ENCODE measurements around the gene TRAPPC12.
"Not testable (repeated sequence)": the region's sequence is repeated elsewhere in the genome, so short reads cannot be mapped to it uniquely, and the experiment has no call there.

Gene TRAPPC12

DNA sequence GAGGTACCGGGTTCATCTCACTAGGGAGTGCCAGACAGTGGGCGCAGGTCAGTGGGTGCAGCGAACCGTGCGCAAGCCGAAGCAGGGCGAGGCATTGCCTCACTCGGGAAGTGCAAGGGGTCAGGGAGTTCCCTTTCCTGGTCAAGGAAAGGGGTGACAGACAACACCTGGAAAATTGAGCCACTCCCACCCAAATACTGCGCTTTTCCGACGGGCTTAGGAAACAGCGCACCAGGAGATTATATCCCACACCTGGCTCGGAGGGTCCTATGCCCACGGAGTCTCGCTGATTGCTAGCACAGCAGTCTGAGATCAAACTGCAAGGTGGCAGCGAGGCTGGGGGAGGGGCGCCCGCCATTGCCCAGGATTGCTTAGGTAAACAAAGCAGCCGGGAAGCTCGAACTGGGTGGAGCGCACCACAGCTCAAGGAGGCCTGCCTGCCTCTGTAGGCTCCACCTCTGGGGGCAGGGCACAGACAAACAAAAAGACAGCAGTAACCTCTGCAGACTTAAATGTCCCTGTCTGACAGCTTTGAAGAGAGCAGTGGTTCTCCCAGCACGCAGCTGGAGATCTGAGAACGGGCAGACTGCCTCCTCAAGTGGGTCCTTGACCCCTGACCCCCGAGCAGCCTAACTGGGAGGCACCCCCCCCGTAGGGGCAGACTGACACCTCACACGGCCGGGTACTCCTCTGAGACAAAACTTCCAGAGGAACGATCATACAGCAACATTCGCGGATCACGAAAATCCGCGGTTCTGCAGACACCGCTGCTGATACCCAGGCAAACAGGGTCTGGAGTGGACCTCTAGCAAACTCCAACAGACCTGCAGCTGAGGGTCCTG, 9.9 kb upstream of the TRAPPC12 start:
- not testable (repeated sequence) for DNase-seq (ENCODE audit: low read depth in 2 of 2)

DNA sequence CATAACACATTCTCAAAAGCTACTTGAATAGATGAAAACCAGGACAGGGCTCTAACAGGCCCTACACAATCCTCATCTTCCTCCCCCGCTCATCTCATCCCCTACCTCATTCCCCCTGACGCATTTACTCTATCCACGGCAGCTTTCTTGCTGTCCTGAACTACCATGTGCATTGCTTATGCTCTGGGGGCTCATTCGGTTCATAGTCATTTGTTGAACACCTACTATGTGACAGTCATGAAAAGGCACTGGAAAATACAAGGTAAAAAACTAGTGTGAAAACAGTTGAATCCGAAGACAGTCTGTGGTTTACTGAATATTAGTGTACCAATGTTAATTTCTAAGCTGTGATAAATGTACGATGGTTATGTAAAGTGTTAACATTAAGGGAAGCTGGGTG, 2.7 kb upstream of the TRAPPC12 start:
- DNase-seq (ENCODE audit: low read depth in 2 of 2) = no peak

DNA sequence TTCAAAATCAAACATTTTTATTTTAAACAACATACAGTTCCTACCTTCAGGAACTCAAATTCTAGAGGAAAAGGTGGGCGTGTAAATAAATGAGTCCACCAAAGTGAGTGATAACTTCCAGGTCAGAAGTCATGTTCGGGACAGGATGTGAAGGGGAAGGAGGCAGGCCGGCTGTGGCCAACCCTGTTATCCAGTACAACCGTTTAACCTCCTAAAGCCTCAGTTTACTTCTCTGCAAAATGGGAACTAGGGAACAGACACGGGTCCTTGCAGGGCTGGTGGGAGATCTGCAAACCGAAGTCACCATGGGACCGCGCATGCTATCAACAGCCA, 2.2 kb upstream of the TRAPPC12 start:
- no peak for DNase-seq (ENCODE audit: low read depth in 2 of 2)

GRCh38 chr2:3377612-3378432, 1.7 kb upstream of the TRAPPC12 start, which contains the start of gene EIPR1:
EIPR1 (minus strand) TSS chr2:3377818; CDS start chr2:3377689, 129 bp downstream.
- peak; percentile 94 for DNase-seq (ENCODE audit: low read depth in 2 of 2)

DNA sequence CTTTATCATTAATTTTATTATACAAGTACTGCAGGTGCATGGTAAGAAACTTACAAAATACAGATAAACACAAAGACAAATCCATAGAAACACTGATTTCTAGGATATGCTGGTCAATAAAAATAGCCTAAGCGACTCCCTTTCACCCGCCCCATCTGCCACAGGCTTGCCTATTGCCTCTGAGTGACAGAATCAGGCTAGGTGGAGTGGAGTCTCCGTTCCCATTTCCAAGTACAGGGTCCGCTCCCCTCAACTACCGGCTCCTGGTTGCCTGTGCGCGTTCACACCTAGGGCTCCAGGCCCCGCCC, 201 bp upstream of the TRAPPC12 start:
- DNase-seq (ENCODE audit: low read depth in 2 of 2) = no peak

- DNase-seq (ENCODE audit: low read depth in 2 of 2) = no peak
Measured at GRCh38 chr2:3386448-3386958, 7.0 kb downstream of the TRAPPC12 start.

DNA sequence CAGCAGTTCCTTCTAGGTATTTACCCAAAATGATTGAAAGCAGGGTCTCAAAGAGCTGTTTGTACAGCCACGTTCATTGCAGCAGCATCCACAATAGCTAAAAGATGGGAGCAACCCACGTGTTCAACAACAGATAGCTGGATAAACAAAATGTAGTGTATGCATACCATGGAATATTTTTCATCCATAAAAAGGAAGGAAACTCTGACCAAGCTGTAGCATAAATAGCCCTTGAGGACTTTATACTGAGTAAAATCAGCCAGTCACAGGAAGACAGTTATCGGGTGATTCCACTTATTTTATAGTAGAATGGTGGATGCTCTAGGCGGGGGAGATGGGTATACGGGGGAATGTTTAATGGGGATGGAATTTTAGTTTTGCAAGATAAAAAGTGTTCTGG, 7.5 kb downstream of the TRAPPC12 start:
- DNase-seq (ENCODE audit: low read depth in 2 of 2) = no peak

DNA sequence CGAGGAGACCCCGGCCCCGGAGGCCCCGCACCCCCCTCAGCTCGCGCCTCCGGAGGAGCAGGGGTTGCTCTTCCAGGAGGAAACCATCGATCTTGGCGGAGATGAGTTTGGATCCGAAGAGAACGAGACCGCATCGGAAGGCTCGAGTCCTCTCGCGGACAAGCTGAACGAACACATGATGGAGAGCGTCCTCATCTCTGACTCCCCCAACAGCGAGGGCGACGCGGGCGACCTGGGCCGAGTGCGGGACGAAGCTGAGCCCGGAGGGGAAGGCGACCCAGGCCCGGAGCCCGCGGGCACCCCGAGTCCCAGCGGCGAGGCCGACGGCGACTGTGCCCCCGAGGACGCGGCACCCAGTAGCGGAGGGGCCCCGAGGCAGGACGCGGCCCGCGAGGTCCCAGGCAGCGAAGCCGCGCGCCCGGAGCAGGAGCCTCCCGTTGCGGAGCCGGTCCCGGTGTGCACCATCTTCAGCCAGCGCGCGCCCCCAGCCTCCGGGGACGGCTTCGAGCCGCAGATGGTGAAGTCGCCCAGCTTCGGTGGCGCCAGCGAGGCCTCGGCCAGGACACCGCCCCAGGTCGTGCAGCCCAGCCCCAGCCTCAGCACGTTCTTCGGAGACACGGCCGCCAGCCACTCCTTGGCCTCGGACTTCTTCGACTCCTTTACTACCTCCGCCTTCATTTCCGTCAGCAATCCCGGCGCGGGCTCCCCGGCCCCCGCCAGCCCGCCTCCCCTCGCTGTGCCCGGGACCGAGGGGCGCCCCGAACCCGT, 8.3 kb downstream of the TRAPPC12 start:
- no peak for DNase-seq (ENCODE audit: low read depth in 2 of 2)

DNA sequence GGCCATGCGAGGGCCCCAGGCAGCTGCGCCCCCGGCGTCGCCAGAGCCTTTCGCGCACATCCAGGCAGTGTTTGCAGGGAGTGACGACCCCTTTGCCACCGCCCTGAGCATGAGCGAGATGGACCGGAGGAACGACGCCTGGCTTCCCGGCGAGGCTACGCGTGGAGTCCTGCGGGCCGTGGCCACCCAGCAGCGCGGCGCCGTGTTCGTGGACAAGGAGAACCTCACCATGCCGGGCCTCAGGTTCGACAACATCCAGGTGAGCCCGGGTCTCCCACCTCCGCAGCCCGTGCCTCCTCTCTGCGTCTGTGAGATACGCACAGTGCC, 8.9 kb downstream of the TRAPPC12 start:
- no peak for DNase-seq (ENCODE audit: low read depth in 2 of 2)

- DNase-seq (ENCODE audit: low read depth in 2 of 2) = no peak
Measured at GRCh38 chr2:3389193-3389592, 9.7 kb downstream of the TRAPPC12 start.

- DNase-seq (ENCODE audit: low read depth in 2 of 2) = no peak
Measured at GRCh38 chr2:3390041-3390440, 10.5 kb downstream of the TRAPPC12 start.

DNA sequence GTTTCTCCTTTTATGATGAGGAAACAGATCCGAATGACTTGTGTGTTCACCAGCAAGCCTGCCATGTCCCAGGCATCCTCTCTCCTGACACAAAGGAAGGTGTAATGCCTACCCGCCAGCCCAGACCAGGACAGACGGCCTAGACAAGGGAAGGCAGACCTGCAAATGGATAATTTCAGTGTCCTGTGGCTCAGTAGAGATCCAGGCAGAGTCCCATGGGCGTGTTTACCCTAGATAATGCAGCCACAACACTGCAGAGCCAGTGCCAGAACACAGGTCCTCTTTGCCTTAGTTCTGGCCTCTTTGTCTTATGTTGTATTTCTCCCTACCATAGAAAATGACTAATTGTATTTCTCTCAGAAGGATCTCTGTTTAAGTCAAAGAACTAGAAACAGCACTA, 12.7 kb downstream of the TRAPPC12 start:
- DNase-seq (ENCODE audit: low read depth in 2 of 2) = no peak

GRCh38 chr2:3396920-3397559, 17.5 kb downstream of the TRAPPC12 start:
- DNase-seq (ENCODE audit: low read depth in 2 of 2) = no peak

DNA sequence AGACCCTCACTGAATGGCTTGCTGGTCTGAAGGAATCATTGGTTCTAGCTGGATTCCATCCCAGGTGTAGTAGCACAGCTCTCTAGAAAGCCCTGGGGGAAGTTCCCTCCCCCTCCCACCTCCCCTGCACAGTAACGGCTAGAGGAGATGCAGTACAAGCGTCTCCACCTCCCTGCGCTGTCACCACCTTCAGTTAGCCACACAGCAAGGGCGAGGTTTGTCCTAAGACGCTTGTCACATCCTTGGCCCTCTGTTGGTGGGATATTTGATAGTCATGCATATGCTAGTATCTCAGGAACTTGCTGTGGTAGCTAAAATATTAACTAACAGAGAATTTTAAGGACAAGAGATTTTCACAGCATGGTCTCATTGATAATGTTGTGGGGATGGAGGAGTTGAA, 19.4 kb downstream of the TRAPPC12 start:
- no peak for DNase-seq (ENCODE audit: low read depth in 2 of 2)

DNA sequence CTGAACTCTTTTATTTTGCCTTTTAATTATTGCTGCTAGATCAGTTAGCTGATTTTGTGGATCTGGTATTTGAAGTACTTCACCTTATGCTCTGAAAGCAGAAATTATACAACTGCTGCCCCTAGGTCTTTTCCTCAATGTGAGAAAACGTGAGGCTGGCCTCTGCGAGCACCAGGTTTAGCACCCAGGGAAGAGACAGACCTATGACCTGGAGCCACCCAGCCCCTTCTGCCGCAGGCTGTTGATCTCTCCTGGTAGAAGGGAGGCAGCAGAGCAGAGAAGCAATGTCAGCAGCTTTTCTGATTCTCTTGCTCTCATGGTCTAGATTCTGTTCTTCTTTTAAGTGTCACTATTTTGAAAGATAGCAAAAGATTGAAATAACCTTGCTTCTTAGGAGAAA, 19.9 kb downstream of the TRAPPC12 start:
- no peak for DNase-seq (ENCODE audit: low read depth in 2 of 2)

- no peak for DNase-seq (ENCODE audit: low read depth in 2 of 2)
Measured at GRCh38 chr2:3399829-3400228, 20.3 kb downstream of the TRAPPC12 start.

DNA sequence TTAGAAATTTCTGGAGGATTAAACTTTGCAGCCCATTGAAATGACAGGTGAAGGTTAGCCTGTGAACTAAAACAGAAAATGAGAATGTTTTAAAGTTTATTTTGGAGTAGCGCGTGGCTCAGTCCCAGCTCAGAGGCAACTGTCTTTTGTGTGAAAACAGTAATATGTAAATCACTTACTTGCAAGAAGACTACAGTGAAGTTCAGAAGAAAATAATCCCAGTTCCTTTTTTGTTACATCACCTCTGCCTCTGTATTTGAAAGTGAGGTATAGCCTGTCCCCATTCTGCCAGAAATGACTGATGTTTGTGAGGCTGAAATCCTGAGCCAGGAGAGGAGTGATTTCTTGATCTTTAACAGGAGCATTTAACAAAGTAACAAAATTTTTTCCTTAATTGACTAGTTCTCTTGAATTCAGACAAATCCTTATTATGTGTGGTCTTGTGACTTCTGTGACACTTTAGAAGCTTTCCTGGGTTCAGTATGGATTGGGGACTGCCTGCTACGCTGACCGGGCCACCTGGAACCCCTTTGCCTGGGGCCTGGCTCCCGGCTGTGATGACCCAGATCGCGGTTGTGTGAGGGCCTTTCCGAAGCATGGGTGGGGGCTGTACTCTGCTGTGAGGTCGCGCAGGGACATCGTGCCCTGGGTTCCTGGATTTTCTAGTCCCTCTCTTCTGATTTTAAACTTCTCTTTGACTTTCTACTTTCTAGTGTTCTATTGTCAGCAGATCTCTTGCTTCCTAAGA, 24.3 kb downstream of the TRAPPC12 start:
- DNase-seq (ENCODE audit: low read depth in 2 of 2) = no peak

- no peak for DNase-seq (ENCODE audit: low read depth in 2 of 2)
Measured at GRCh38 chr2:3404349-3404894, 24.9 kb downstream of the TRAPPC12 start.

DNA sequence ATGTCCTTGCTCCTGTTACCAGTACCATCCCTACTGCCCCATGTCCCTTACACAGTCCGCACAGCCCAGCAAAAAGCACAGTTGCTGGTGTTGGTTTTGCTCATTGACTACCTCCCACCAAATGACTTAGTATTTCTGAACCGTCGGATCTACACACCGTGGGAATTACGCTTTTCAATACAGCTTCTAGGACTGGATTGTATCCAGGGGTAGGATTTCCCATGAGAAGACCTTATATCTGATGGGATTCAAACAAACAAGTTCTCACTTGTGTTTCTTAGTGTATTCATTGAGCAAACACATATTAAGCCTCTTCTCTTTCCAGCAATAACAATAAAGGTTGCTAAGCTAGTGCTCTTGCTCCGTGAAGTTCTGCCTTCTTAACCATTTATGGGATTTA, 25.8 kb downstream of the TRAPPC12 start:
- DNase-seq (ENCODE audit: low read depth in 2 of 2) = no peak

- no peak for DNase-seq (ENCODE audit: low read depth in 2 of 2)
Measured at GRCh38 chr2:3405876-3406275, 26.4 kb downstream of the TRAPPC12 start.

GRCh38 chr2:3406501-3406900, 27.0 kb downstream of the TRAPPC12 start:
- DNase-seq (ENCODE audit: low read depth in 2 of 2) = no peak

Data from stimulated activated CD8-positive, alpha-beta memory T cell treated with anti-CD3 and anti-CD28 coated beads, Interleukin-15, amount 100 ng/mL, for 48 hours (primary cell).